Colonic mucosa (tissue), 4 donors: ENCODE measurements around the gene FCRL2. TPM values are rescaled to one million over a fixed set of nuclear protein-coding genes. Genes with fewer than 3 reads are reported as not detected.

Source experiments
- DNase-seq: peaks from one replicate; pipeline ENCODE4 v3.0.0-alpha.2; 2020
- H3K27ac ChIP-seq: fragments of 200-600 bp; one replicate; pipeline ENCODE4 v1.8.0; 2021
- H3K27me3 ChIP-seq: fragments of 200-600 bp; one replicate; pipeline ENCODE4 v1.8.0; 2021
- H3K36me3 ChIP-seq: fragments of 200-600 bp; one replicate; pipeline ENCODE4 v1.8.0; 2021
- H3K4me1 ChIP-seq: fragments of 200-600 bp; one replicate; pipeline ENCODE4 v1.8.0; 2021; ENCODE audit warnings: mild to moderate bottlenecking
- H3K4me3 ChIP-seq: fragments of 200-600 bp; one replicate; pipeline ENCODE4 v1.8.0; 2021
- H3K9ac ChIP-seq, 2 donors: one replicate each; pipeline ENCODE4 v1.7.0; 2013; ENCODE audit warnings: control low read depth in 2 of 2, low read depth in 2 of 2, low read length in 2 of 2
- H3K9me3 ChIP-seq: fragments of 200-600 bp; one replicate; pipeline ENCODE4 v1.8.0; 2021
- CTCF ChIP-seq: fragments of 200-600 bp; IDR thresholded peaks from one replicate; pipeline ENCODE4 v1.8.0; 2022; ENCODE audit warnings: antibody characterized with exemption, mild to moderate bottlenecking
- intact Hi-C: fragments of 100-400 bp; cut with DNase I; formaldehyde crosslinking; loops from one replicate; pipeline ENCODE4 v1.14.1; 2022
- total RNA-seq, 2 donors: library from RNA; stranded (reverse); fragmentation: NEBNext Ultra II Directional in 1 of 2; extraction: Animal tissue kit (Norgen Biotek cat#: 25700) in 1 of 2; gene quantifications; one replicate each; pipeline ENCODE4 v1.2.1, GENCODE V29; 2021
- donor health status: healthy.
- donor health status: DM: no; HTN: no; CAD: no.
- donor health status: DM: no; HTN: no; CAD: no.

The FCRL2 gene
- total RNA-seq, 2 donors from 2014 or later = 0.10 to 0.40 TPM

GRCh38 chr1:157700732-157701131 lies 76.2 kb downstream of the FCRL2 start, which contains the start of gene FCRL3:
FCRL3 (minus strand) TSS chr1:157700769; CDS start chr1:157700489, 280 bp downstream.
- no peaks in the 10 kb centered on the region for H3K27me3 ChIP-seq
- H3K4me3 ChIP-seq = no peak within 1 kb of the TSS
- TF ChIP-seq CTCF = no peak
- no peak within 1 kb of the TSS for H3K9ac ChIP-seq
- no peaks in the 10 kb centered on the region for H3K4me1 ChIP-seq
- DNase-seq = no peak
- no peaks in the 10 kb centered on the region for H3K9me3 ChIP-seq
- no peak within 1 kb of the TSS for H3K27ac ChIP-seq
- no peaks in the 10 kb centered on the region for H3K36me3 ChIP-seq
- intact Hi-C loops = no loop called here

- H3K9ac ChIP-seq = no peak overlapping the region
- no peaks in the 10 kb centered on the region for H3K27me3 ChIP-seq
- H3K4me3 ChIP-seq = no peak overlapping the region
- intact Hi-C loops = no loop called here
- TF ChIP-seq CTCF = no peak
- no peak overlapping the region for H3K27ac ChIP-seq
- DNase-seq = no peak
- H3K36me3 ChIP-seq = no peaks in the 10 kb centered on the region
- H3K4me1 ChIP-seq = no peaks in the 10 kb centered on the region
- H3K9me3 ChIP-seq = no peaks in the 10 kb centered on the region
Observed at GRCh38 chr1:157700305-157700704, 76.6 kb downstream of the FCRL2 start.

GRCh38 chr1:157697781-157698569 lies 79.0 kb downstream of the FCRL2 start:
- no peak for DNase-seq
- intact Hi-C loops = no loop called here
- Histone ChIP-seq H3K4me1 (no peaks in the 10 kb centered on the region), H3K4me3 (no peak overlapping the region), H3K36me3 (no peaks in the 10 kb centered on the region), H3K27me3 (no peaks in the 10 kb centered on the region), H3K27ac (no peak overlapping the region), H3K9me3 (no peaks in the 10 kb centered on the region), H3K9ac (no peak overlapping the region)
- no peak for TF ChIP-seq CTCF

GRCh38 chr1:157696966-157697628 lies 79.8 kb downstream of the FCRL2 start:
- no peak for DNase-seq
- no peaks in the 10 kb centered on the region for H3K4me1 ChIP-seq
- H3K36me3 ChIP-seq = no peaks in the 10 kb centered on the region
- no peak overlapping the region for H3K9ac ChIP-seq
- H3K27me3 ChIP-seq = no peaks in the 10 kb centered on the region
- H3K4me3 ChIP-seq = no peak overlapping the region
- TF ChIP-seq CTCF = no peak
- H3K27ac ChIP-seq = no peak overlapping the region
- H3K9me3 ChIP-seq = no peaks in the 10 kb centered on the region
- intact Hi-C loops = no loop called here

Other genes with a start within 250 kb of the FCRL2 start
- gene FCRL5, start 224.6 kb downstream of the FCRL2 start, total RNA-seq = 1 to 10 TPM in 1 of 2 donors, under 1 TPM in 1; 0.90 to 1.8 TPM
- gene FCRL4, start 179.0 kb downstream of the FCRL2 start, total RNA-seq = not detected
- gene FCRL3, start 76.4 kb downstream of the FCRL2 start, total RNA-seq = under 1 TPM; 0.16 to 0.49 TPM
- under 1 TPM in 1 of 2 donors, not detected in 1; 0.07 TPM for gene FCRL1, start 43.0 kb upstream of the FCRL2 start, total RNA-seq
- not detected for gene CD5L, start 64.7 kb upstream of the FCRL2 start, total RNA-seq
- gene KIRREL1, start 216.5 kb upstream of the FCRL2 start, total RNA-seq = 10 to 100 TPM in 1 of 2 donors, 1 to 10 TPM in 1; 5.8 to 12.8 TPM